KMS-11 (cell line): ENCODE measurements around the gene PMM1.

Experiments
- H2AFZ ChIP-seq: fragments of 200-600 bp; sonication (generic); 2 replicates; pipeline ENCODE4 v1.6.1; 2016; ENCODE audit warnings: antibody characterized with exemption, mixed run types, low read depth
- H3K27ac ChIP-seq: fragments of 200-600 bp; sonication (generic); 2 replicates; pipeline ENCODE4 v1.6.1; 2016; ENCODE audit warnings: mild to moderate bottlenecking, mixed run types
- H3K27me3 ChIP-seq: fragments of 200-600 bp; sonication (generic); 2 replicates; pipeline ENCODE4 v1.6.1; 2017; ENCODE audit warnings: mild to moderate bottlenecking, low read depth, mixed run types, moderate library complexity; ENCODE audit not compliant: insufficient read depth
- H3K36me3 ChIP-seq: fragments of 200-600 bp; sonication (generic); 2 replicates; pipeline ENCODE4 v1.6.1; 2017; ENCODE audit warnings: mild to moderate bottlenecking, mixed run types; ENCODE audit not compliant: insufficient read depth
- H3K4me1 ChIP-seq: fragments of 200-600 bp; sonication (generic); 2 replicates; pipeline ENCODE4 v1.6.1; 2016; ENCODE audit warnings: mild to moderate bottlenecking, low read depth, mixed run types; ENCODE audit not compliant: poor library complexity, severe bottlenecking
- H3K4me2 ChIP-seq: fragments of 200-600 bp; sonication (generic); 2 replicates; pipeline ENCODE4 v1.7.0; 2016; ENCODE audit warnings: mild to moderate bottlenecking, mixed run types
- H3K4me3 ChIP-seq: fragments of 200-600 bp; sonication (generic); IDR thresholded peaks from 2 replicates; pipeline ENCODE4 v1.6.1; 2017; ENCODE audit warnings: low read depth, low read length, mixed read lengths; ENCODE audit not compliant: insufficient read depth
- H3K79me2 ChIP-seq: fragments of 200-600 bp; sonication (generic); 2 replicates; pipeline ENCODE4 v1.6.1; 2016; ENCODE audit warnings: low read depth, mixed run types; ENCODE audit not compliant: insufficient read depth
- H3K9ac ChIP-seq: fragments of 200-600 bp; sonication (generic); 2 replicates; pipeline ENCODE4 v1.6.1; 2016; ENCODE audit warnings: mild to moderate bottlenecking, mixed run types
- H4K20me1 ChIP-seq: fragments of 200-600 bp; sonication (generic); 2 replicates; pipeline ENCODE4 v1.6.1; 2016; ENCODE audit warnings: mild to moderate bottlenecking, mixed run types; ENCODE audit not compliant: insufficient read depth
- CTCF ChIP-seq: fragments of 200-600 bp; sonication (generic); conservative IDR thresholded peaks from 2 replicates; pipeline ENCODE4 v1.6.1; 2017; ENCODE audit warnings: low read depth, mild to moderate bottlenecking, antibody characterized with exemption, low read length, moderate library complexity, mixed read lengths

PMM1 gene

GRCh38 chr22:41528132-41528766, 61.4 kb downstream of the PMM1 start:
- Histone ChIP-seq H3K9ac (no peak overlapping the region), H3K4me2 (no peak overlapping the region), H3K4me3 (no peak overlapping the region), H3K27ac (no peak overlapping the region), H2AFZ (no peak overlapping the region), H3K27me3 (no peaks in the 10 kb centered on the region), H4K20me1 (no peaks in the 10 kb centered on the region), H3K79me2 (no peaks in the 10 kb centered on the region), H3K36me3 (peaks cover 5% of the 10 kb centered on the region; the same call in 1 of the 2 replicates), H3K4me1 (no peaks in the 10 kb centered on the region)
- TF ChIP-seq CTCF, result no peak
